SKM-1 (cell line): ENCODE results near the gene SKIC3.

ENCODE experiments used
- DNase-seq: peaks from one replicate; lab custom pipeline; 2025; ENCODE audit not compliant: unreplicated experiment; lab: John Stamatoyannopoulos, UW

SKIC3 gene

DNA sequence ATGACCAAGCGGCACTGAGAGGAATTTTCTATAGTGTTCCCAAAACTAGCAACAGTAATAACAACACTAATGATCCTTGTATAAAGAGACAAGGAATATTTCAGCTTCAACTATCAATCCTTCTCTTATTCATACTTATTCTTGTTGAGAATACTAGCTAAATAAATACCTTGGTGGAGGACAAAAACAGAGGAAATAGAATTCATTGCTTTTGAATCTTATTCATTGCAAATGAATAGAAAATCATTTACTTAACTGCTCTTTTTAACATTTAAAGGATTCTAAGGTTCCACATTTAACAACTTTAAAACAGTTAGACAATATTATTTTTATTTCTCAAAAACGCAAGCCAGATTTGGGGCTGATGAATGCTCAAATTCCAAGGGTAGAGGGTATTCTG, 22.4 kb downstream of the SKIC3 start:
- no peak for DNase-seq

DNA sequence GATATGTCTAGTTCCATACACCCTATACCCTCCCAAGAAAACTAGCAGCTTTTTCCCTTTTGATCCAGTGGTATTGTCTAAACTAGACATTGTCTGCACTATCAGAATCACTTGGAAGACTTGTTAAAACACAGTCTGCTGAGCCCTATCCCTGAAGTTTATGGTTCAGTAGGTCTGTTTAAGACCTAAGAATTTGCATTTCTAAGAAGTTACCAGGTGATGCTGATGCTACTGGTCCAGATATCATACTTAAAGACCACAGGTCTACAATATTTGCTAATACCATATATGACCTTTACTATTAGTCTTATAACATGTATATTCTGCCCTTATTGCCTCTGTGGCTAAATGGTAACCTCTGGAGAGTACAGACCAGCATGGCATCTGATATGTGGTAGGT, 23.3 kb downstream of the SKIC3 start:
- no peak for DNase-seq

DNA sequence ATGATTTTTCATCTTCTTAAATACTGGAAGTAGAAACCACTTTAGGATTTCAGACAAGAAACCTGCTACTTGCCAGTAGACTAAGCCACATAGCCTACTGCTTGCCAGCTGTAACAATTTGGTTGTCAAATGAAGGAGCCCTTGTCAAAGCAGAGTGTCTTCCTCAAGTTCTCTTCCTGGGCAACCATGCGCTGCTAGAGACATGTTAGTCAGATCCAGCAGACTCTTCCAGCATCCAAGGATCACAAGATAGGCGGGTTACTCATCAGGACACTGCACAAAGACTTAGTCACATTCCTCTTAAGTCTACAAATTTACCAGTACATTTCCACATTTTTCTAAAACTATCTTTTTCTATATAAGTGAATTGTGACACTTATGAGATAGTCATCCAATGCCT, 24.4 kb downstream of the SKIC3 start:
- DNase-seq, result no peak

- no peak for DNase-seq
These were observed 26.2 kb downstream of the SKIC3 start for GRCh38 chr5:95528565-95528964.

DNA sequence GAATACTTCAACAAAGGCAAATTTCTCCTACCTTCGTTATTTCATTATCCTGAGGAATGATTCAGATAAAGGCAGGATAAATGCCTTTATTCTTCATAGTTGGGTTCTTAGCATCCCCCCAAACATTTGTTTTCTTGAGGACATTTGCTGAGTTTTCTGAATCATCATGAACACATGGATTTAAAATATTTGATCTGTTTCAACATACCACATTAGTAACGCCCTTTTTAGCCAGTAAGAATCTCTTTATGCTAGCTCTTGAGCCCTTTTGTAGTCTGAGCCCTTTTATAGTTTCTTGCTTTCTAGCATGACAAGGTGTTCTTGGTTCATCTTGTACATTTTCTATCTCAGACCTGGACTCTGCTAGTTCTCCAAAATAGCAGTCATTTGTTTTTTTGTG, 27.9 kb downstream of the SKIC3 start:
- no peak for DNase-seq

- DNase-seq, result no peak
These were observed 30.4 kb downstream of the SKIC3 start for GRCh38 chr5:95524423-95524822.

GRCh38 chr5:95520206-95520605, 34.6 kb downstream of the SKIC3 start:
- DNase-seq, result no peak

DNA sequence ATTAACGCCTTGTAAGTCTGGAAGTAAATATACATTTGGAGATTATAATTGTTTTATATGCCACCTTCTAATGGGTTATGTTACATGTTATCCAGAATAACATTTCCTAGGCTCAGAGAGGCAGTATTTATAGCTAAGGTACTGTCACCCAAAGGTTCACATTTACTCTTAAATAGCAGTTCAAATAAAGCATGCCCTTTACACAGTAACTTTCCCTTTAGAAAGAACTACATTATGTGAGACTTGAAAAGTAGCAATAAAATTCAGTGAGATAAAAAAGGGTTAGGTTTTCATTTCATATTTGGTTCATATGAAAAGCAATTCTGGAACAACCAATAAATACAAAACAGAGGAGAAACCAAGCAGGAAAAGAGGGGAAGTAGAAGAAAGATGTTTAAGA, 35.1 kb downstream of the SKIC3 start:
- no peak for DNase-seq

DNA sequence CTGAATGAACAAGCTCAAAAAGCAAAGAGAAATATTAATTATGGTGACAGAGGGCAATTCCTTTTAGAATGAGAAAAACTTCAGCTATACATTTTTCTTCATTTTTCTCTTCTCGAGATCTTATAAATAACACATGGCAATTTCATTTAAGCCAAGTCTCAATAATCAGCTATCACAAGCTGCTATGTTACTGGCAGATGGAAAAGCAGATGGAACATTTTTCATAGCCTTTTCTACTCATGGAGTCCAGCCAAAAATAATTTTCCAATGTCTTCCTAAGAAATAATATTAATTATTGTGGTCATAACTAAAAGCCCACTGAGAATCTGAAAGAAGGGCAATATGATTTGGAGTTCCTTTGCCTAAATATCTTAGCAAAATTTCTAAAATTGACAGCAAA, 35.6 kb downstream of the SKIC3 start:
- no peak for DNase-seq

GRCh38 chr5:95518417-95518816, 36.4 kb downstream of the SKIC3 start:
- DNase-seq, result no peak

DNA sequence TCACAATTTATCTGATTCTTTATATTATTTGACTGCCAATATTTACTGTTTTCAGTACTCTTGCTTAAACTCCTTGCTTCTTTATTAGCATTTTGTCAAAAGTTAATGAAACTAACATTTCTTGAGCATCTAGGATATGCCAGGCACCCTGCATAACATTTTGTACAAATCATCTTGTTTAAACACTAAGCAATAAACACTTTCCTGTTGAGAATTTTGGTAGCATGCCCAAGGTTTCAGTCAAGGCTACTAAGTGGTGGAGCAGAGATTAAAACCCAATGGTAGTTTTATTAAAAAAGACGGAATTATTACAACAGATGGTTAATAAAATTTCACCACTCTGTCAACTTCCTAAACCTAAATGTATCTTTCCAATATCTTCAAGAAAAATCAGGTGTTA, 43.2 kb downstream of the SKIC3 start:
- DNase-seq, result no peak

GRCh38 chr5:95508550-95508949, 46.2 kb downstream of the SKIC3 start:
- DNase-seq, result no peak
